LoVo (cell line): ENCODE data around the gene SUPT16H.
A peak's percentile ranks its signal among the peaks of the same experiment; 100 is the strongest.
"Not testable (repeated sequence)": the region's sequence is repeated elsewhere in the genome, so short reads cannot be mapped to it uniquely, and the experiment has no call there.

Experiments
- DNase-seq: peaks from one replicate; pipeline ENCODE4 v3.0.0-alpha.2; 2016; ENCODE audit warnings: low spot score

The SUPT16H gene

GRCh38 chr14:21383848-21384493, at the start of gene SUPT16H:
SUPT16H (minus strand) TSS chr14:21384019; CDS start chr14:21383927, 92 bp downstream.
- peak; percentile 96 for DNase-seq

DNA sequence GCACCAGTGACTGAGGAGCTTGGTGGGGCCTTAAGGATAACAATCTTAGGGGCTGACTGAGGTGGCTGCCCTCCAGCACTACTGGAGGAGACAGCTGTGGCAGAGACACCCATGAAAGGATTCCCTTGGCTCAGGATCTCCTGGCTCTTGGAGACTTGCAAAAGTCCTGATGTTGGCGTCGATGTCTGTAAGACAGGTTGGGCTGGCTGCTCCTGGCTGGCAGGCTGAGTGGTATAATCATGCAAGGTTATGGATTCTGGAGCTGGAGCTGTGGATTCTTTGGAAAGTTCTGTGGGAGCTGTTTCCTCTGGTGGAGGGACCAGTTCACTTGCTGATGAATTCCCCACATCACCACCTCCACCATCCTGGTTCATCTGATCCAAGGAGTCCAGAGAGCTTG, 47.3 kb upstream of the SUPT16H start:
- DNase-seq, result no peak

GRCh38 chr14:21428930-21429329, 45.1 kb upstream of the SUPT16H start:
- DNase-seq, result no peak

DNA sequence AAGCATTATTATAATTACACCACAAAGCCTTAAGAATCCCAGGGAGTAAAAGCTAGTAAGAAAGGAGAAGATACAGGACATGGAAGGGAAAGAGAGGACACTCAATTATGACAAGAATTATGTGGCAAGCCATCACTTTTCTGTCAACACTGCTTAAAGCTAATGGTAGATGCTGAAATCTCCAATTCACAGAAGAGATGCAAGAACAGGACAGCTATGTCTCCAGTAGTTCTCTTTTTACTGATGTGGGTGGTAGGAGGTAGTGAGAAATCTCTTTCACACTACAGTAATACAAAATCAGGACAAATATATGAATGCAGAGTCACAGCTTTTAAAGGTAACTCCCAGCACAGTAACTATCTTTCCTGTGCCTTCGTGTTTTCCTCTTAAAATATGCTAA, 42.9 kb upstream of the SUPT16H start:
- DNase-seq, result no peak

DNA sequence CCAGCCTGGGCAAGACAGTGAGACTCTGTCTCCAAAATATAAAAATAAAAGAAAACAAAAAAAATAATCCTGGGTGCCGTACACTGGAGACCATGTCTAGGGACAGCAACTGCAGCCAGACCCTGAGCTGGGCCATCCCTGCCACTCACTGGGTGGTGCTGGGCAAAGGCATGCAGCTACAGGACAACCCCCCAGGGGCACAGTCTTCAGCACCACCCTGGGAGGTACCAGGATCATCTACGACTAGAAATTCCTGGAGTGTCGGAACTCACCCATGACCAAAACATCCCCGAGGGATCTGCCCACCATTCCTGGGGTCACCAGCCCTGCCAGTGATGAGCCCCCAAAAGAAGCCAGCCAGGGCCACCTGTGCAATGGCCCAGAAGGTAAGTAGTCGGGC, 35.7 kb upstream of the SUPT16H start:
- no peak for DNase-seq

DNA sequence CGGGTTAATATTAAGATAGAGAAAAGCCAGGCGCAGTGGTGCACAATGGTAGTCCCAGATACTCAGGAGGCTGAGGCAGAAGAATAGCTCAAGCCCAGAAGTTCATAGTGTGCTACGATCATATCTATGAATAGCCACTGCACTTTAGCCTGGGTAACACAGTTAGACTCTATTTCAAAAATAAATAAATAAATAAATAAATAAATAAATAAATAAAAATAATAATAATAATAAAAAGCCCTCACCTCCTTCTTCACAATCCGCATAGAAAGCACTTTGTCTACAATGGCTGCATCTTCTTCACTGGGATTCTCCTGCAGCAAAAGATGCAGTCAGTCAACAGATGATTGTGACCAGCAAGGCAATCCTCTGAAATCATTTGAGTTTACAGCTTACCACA, 31.5 kb upstream of the SUPT16H start:
- DNase-seq, result no peak

DNA sequence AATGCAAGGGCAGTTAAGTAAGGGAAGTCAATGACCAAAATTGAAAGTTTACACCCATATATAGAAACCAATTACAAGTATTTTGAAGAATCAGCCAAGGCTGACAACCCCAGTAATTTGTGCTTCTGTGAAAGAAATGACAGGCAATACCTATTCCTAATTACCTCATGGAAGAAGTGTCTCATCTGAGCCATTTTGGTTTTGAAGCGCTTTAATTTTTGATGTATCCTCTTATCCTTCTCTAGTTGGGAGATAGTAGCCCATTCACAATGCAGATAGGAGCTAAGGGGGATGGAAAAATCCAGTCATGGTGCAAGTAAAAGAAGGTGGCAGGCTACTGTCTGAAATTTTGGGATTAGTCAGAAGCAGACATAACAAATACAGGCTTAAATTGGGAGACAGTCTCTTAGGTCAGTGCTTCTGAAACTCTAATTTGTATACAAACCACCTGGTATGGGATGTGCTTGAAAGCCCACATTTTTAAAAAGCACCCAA, 30.4 kb upstream of the SUPT16H start:
- no peak for DNase-seq

DNA sequence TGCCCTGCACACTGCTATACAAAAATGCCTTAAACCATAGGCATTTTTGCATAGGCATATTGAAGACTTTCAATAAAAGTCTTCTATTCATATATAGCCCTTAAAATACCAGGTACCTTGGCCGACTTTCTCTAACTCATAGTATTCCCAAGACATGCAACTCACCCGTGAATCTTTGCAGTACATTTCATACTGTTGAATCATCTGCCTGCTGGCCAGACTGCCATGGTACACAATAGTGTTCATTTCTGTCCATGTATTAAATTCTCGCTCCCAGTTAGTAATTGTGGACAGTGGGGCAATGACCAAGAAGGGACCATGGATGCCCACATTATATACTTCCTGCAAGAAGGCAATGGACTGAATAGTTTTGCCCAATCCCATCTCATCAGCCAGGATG, 24.3 kb upstream of the SUPT16H start:
- DNase-seq, result no peak

- DNase-seq, result no peak
Measured at GRCh38 chr14:21406213-21406612, 22.4 kb upstream of the SUPT16H start.

- no peak for DNase-seq
Measured at GRCh38 chr14:21405097-21405496, 21.3 kb upstream of the SUPT16H start.

GRCh38 chr14:21399311-21399870, 15.6 kb upstream of the SUPT16H start:
- no peak for DNase-seq

GRCh38 chr14:21398901-21399300, 15.1 kb upstream of the SUPT16H start:
- DNase-seq, result no peak

DNA sequence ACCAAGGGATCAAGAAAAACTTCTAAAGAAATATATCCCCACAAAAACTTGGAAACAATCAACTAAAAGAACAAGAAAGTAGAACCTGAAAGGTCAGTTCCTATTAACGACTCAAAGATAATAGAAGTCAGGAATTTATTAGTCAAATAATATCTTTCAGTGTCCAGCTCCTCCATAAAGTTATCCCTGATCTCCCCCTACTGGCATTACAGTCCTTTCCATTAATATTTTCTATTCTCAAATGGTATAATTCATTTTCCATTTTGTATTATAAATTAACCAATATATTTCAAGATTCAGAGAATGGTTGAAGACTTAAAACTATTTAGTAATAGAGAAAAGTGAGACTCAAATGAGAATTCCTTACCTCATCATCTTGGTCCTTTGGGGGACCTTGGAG, 11.6 kb upstream of the SUPT16H start:
- no peak for DNase-seq

GRCh38 chr14:21385188-21385904, 1.5 kb upstream of the SUPT16H start:
- no peak for DNase-seq

DNA sequence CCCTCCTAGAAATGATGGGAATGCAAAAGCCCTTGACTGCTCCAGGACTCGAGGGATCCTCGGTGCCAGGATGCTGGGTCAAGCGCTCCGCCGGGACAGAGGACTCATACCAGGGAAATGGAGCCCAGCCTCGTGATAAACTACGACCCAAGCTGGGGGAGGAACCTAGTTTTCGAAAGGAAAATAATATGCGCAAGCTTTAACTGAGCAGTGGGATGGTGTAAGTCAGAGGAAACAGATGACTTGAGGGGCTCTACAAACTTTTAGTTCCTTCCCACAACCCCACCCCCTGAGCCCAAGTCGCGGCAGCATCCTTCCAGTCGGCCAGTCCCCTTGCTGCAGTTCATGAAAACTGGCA, 654 bp upstream of the SUPT16H start:
- peak; percentile 4 for DNase-seq

DNA sequence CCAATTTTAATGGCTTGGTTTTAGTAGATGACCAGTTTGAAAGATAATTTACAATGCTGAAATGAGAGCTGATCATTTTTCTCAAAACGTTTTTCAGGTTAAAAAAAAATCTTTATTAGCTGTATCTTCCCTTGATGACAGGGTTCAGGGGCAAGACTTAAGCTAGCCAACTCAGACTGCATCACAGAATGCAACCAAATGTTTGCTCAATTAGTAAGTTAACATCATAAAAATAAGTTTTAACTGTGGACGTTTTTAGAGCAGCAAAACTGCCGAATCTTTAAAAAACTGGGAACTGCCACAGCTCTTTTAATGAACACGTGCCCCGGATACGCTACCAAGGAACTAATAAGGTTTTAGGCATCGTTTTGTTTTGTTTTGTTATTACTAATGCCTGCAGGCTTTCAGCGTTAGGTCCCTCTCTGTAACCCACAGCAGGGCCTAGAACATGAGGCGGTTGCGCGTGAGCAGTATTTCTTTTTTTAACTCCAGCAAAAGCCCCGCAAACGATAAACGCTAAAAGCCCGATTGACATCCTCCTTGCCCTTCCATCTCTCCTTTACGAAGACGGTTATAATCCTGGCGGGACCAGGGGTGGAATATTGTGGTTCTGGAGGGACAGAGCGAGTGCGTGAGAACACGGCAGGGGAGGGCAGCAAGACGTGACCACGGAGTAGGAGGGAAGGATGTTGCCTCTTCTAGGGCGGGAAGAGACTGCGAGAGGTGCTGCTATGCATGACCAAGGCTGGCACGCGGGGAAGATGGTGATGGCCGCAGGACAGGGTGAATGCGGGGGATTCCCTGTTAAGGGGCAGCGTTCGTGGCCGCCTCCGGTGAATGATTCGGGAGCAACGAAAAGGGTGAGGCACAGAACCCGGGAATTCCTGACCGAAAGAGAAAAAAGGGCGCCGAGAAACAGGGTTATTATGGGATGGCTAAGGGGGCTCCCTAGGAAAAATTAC, 652 bp downstream of the SUPT16H start:
- peak; percentile 25 for DNase-seq

DNA sequence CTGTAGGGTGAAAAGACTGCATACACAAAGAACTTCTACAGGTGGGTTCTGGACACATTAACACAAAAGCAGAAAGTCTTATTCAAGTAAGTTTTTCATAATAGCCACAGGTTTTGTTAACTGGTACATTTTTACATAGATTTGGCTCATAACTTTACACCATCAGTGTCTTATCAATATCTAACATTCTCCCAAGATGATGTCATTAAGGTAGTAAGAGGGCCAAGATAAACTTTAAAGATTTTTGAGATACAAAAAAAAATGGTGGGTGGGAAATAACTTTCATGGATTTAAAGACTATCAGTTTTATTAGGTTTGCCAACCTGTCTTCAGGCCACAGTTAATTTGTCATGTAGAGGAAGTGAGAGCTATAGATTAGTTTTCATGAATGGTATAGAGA, 1.7 kb downstream of the SUPT16H start:
- no peak for DNase-seq

DNA sequence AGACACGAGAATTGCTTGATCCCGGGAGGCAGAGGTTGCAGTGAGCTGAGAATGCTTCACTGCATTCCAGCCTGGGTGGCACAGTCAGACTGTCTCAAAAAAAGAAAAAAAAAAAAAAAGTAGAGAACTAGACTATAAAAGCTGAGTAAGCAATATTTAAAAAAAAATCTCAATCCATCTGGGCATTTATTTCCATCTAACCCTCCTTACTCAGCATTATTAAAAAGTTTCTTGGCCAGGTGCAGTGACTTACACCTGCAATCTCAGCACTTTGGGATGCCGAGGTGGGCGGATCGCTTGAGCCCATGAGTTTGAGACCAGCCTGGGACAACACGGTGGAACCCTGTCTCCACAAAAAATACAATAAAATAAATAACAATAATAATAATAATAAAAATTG, 4.5 kb downstream of the SUPT16H start:
- DNase-seq, result no peak

DNA sequence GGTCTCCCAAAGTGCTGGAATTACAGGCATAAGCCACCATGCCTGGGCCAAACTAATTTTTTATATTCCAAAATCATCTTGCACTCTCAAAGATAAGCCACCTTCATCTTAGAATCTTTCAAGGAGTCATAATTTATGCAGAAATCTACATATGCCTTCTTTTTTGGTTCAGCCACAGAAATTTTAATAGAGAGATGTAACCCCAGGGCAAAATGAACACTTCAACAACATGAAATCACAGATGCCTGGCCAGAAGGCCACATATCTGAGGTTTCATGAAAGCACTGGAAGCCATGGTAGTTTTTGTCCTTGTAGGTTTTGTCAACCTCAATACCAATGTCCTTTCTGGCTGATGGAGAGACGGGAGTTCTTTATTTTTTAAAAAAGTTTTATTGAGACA, 9.8 kb downstream of the SUPT16H start:
- no peak for DNase-seq

DNA sequence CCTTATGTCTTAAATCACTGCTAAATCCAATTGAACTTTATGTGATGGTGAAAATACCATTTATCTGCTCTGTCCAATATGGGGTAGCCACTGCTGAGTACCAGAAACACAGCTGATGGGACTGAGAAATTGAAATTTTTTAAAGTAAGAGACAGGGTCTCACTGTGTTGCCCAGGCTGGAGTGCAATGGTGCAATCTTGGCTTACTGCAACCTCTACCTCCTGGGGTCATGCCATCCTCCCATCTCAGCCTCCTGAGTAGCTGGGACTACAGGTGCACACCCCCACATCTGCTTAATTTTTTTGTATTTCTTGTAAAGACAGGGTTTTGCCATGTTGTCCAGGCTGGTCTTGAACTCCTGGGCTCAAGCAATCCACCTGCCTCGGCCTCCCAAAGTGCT, 11.0 kb downstream of the SUPT16H start:
- not testable (repeated sequence) for DNase-seq

- no peak for DNase-seq
Measured at GRCh38 chr14:21369949-21370679, 13.7 kb downstream of the SUPT16H start.
